Stimulated activated CD4-positive, alpha-beta T cell treated with anti-CD3 and anti-CD28 coated beads, Interleukin-2, amount 100 ng/mL, for 24 hours (primary cell): ENCODE results near the gene SOX2.
"Not testable (repeated sequence)": the region's sequence is repeated elsewhere in the genome, so short reads cannot be mapped to it uniquely, and the experiment has no call there.

Experiments used
- DNase-seq, 2 donors: peaks; one replicate each; pipeline ENCODE4 v3.0.0-alpha.2; 2020

Gene SOX2

GRCh38 chr3:181724192-181724965 lies 12.7 kb downstream of the SOX2 start:
- DNase-seq: no peak

DNA sequence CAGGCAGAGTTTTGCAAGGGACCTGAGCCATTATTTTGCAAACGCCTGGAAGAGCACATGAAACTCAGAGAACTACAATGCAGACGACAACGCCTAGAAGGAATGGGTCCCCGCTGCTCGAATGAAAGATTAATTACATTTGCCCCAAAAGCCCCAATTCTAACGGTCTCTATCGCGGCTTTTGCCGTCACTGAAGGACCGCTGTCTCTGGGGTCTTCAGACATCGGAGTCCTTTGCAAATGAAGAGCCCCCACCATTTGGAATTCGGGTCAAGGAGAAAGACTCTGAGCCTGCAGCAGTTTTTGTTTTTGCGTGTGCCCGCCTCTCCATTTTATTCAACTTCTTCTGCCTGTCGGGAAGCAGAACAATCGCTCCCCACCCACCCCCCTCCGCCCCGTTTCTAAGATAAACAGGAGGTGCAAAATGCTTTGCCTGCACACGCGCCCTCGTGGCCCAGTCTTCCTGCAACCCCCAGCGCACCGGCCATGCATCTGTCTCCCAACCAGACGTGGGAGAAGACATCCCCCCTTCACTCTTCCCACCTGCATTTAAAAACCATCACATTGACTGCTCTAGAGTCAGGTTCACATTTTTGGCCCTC lies 13.5 kb downstream of the SOX2 start:
- no peak for DNase-seq

GRCh38 chr3:181725830-181726229 lies 14.1 kb downstream of the SOX2 start:
- DNase-seq: no peak

- DNase-seq: no peak
These were observed 14.9 kb downstream of the SOX2 start for GRCh38 chr3:181726351-181727330.

DNA sequence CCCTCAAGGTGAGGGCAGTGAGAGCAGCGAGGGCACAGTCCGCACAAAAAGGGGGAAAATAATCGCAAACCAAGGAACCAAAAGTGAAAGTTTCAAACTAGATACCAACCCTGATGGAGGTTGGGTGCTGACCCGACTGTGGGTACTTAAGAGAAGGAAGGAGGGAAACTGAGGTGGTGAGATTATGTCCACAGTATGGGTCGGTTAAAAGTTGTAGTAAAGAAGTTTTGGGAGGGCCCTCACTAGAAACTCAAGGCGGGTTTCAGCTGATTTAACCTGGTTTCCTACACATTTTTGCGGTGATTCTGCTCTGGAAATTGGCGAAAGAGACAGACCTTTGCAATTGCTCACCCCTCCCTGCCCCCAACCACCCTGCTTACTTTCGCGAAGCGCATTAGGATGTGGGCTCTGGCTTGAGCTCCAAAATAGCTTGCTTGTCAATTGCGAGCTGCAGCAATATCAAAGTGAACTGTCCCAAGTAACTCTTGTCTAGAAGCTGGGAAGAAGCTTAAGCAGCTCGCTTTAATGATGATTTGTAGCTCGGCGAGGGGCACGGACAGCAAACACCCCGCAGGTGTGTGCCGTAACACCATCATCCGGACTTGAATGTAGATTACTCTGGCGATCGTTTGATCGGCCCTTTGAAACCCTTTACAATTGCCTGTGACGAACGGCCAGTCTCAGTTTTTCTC lies 15.8 kb downstream of the SOX2 start:
- DNase-seq: no peak

GRCh38 chr3:181728470-181729340 lies 17.0 kb downstream of the SOX2 start:
- DNase-seq: no peak

DNA sequence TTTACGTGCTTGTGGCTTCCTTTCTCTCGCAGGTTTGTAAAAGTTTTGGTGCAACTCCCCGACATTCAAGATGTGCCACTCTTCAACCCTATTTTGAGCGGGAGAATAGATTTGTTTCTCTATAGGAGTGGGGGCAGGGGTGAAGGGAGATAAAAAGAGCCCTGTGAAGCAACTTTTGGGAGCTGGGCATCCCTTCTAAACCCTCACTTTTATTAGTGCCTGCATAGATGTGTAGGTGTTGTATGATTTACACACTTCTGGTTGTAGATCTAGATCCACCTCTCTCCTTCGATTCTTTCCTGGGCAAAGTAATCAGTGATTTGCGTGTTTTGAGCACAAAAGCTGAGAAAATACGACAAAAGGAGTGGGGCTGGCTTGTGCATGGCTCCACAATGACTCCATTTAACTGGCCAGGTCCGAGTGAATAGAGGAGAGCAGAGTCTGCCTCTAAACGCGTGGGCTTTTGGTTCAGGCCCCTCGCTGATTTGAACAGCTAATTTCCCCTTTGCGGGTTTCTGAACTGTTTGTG lies 17.7 kb downstream of the SOX2 start:
- DNase-seq: no peak

DNA sequence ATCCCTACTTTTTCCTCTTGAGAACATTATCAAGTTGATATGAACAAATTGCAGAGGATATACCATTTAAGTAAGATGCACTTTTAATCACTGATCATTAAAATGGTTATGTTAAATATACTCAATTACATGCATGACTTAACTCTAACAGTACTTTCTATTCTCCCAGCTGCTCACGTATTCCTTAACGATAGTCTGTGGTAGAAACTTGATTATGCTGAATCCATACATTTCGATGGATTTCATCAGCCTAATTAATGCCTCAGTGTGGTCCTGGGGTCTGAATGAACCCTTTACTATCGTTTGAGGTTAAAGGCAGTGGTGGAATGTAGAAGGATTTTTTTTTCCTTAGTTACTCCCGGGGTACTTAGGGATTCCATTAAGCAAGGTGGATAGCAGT lies 18.6 kb downstream of the SOX2 start:
- no peak for DNase-seq

DNA sequence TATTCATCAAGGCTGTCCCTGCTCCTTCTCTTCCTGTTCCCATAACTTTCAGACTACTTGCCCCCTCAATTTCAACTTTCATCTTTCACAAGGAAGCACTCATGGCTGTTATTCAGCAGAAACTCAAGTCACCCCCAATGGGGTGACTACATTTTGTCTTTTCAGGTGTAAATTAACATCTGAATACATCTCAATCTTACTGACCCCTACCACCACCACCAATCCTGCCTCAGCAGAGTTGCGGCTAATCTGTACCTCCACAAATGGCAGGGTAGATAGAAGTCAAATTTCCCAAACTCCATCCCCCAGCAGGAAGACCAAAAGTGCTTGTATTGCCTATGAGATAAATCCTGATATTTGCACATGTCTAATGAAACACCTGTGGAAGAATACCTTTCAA lies 19.2 kb downstream of the SOX2 start:
- DNase-seq: no peak

DNA sequence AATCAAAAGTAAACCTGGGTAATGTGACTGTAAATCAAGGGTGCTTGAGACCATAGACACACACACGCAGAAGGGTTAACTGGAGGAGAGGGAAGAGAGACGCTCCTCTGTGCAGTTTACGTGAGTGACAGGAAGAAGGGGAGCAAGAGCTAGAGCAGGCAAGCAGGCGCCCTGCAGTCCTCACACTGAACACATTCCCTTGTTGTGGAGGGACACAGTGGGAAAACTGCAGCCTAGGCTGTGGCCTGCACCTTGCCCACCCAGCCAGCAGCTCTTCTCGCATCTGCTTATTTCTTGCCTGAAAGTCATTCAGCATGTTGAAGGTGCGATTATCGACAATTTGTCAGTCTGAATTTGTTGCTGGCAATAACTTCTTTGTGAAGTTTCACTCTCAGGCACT lies 24.2 kb downstream of the SOX2 start:
- DNase-seq: no peak

DNA sequence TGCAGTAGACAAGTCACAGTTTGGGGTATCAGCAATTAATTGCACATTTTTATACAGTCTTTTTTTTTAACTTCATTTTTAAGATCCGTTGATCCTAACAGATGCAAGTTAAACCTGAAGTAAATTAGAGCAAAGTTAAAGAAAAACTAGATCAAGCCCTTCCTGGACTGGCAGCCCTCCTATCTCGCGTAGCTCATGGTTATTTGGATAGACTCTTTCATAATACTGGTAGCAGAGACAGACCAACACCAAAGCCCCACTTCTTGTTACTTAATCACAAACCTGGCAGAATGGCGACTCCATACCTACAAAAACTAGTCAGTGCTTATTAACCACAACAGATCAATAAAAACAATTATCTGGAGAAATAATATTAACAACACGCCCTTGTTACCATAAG lies 26.8 kb downstream of the SOX2 start:
- no peak for DNase-seq

- no peak for DNase-seq
These were observed 27.9 kb downstream of the SOX2 start for GRCh38 chr3:181739628-181740027.

GRCh38 chr3:181741417-181741816 lies 29.7 kb downstream of the SOX2 start:
- no peak for DNase-seq

- no peak for DNase-seq
These were observed 40.5 kb downstream of the SOX2 start for GRCh38 chr3:181752202-181752671.

DNA sequence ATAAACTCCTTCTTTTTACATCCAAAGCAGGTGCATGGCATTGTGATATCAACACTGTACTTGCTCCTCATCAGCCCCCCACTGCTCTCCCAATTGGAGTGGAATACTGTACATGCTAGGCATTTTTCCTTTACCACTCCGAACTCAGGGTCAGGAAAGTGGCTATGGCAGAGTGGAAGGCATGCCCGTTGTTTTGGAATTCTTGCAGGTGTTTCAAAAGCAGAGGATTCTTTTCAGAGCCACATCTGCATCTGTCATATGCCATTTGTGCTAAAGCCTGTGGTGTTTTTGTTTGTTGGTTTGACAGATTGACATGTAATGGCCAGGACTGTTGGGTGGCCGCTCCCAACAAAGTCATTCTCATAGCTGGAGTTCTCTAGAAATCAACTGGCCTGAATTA lies 41.7 kb downstream of the SOX2 start:
- no peak for DNase-seq

GRCh38 chr3:181755959-181756358 lies 44.2 kb downstream of the SOX2 start:
- no peak for DNase-seq

GRCh38 chr3:181756645-181757297 lies 45.0 kb downstream of the SOX2 start:
- no peak for DNase-seq

GRCh38 chr3:181757694-181758306 lies 46.1 kb downstream of the SOX2 start:
- DNase-seq: no peak

DNA sequence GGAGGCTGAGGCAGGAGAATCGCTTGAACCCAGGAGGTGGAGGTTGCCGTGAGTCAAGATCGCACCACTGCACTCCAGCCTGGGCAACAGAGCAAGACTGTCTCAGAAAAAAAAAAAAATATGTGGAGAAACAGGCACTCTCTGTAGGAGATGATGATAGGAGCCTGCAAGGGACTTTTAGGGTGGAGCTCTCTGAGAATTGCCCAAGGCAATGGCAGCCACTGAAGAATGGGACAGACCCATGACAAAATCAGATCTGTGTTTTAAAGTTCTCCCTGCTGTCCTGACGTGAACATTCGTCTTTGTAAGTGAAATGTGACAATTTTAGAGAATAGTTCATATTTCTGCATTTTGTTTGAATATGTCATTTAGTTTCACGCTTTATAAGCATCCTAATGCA lies 50.2 kb downstream of the SOX2 start:
- no peak for DNase-seq

DNA sequence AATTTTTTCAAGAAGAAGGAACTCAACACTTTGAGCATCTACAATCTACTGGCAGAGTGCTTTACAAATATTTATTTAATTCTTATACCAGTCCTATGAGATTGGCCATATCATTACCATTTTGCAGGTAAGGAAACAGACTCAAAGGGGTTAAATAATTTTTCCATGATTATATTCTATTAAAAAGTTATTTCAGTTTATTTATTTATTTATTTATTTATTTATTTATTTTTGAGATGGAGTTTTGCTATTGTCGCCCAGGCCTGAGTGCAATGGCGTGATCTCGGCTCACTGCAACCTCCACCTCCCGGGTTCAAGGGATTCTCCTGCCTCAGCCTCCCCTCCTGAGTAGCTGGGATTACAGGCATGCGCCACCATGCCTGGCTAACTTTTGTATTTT lies 52.3 kb downstream of the SOX2 start:
- not testable (repeated sequence) for DNase-seq
